ENCODE data around the gene SLCO2B1. TPM values are rescaled to one million over a fixed set of nuclear protein-coding genes. Genes with fewer than 3 reads are reported as not detected.

Gene SLCO2B1
- total RNA-seq, 2 donors from 2014 or later: 1.1 to 1.9 TPM

DNA sequence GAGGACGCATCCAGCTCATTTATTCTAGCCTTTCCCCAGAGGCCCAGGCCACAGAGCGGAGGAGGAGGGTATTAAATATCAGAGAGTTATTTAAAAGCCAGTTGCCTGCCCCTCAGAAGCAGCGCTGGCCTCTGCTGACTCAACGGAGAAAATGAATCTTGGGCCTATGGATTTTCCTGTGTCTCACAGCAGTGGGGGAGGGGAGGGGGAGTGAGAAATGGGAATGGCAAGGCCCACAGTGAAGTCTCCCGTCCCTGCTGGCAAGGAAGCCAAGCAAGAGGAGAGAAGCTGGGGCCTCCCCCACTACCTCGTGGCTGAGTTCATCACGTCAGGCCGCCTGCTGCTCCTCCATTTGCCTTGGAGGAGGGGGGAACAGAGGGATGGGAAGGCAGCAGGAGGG, 85.2 kb downstream of the SLCO2B1 start:
- Histone ChIP-seq H3K4me3 (ENCODE audit: low read length) (no peak overlapping the region), H3K36me3 (ENCODE audit: control insufficient read depth, insufficient read depth, low read length) (no peaks in the 10 kb centered on the region), H3K9ac (ENCODE audit: extremely low read depth, low read length, poor library complexity, severe bottlenecking) (no peak overlapping the region), H3K27ac (ENCODE audit: low read depth, low read length) (no peak overlapping the region), H3K4me1 (ENCODE audit: control insufficient read depth, insufficient read depth, low read length) (no peaks in the 10 kb centered on the region), H3K27me3 (ENCODE audit: control insufficient read depth, insufficient read depth, low read length, poor library complexity, severe bottlenecking) (peaks cover 41% of the 10 kb centered on the region), H3K9me3 (ENCODE audit: control insufficient read depth, low read length) (no peaks in the 10 kb centered on the region)
- Mint-ChIP-seq H3K4me3 (no peak overlapping the region), H3K27ac (no peak overlapping the region), H3K9me3 (no peaks in the 10 kb centered on the region), H3K4me1 (no peaks in the 10 kb centered on the region), H3K36me3 (ENCODE audit: low read depth) (no peaks in the 10 kb centered on the region), H3K27me3 (ENCODE audit: insufficient read depth) (peaks cover 49% of the 10 kb centered on the region)
- WGBS, 2 experiments (ENCODE audit: insufficient coverage in 1 of 2, insufficient read length in 1 of 2): 40 to 42% methylated on average over 6 to 8 of the region's 8 CpGs
- DNase-seq: peak; percentile 68
- TF ChIP-seq CTCF (conservative IDR thresholded peaks at IDR 0.05): no peak

- Mint-ChIP-seq H3K9me3 (no peaks in the 10 kb centered on the region), H3K4me3 (no peak overlapping the region), H3K27ac (no peak overlapping the region), H3K4me1 (no peaks in the 10 kb centered on the region), H3K36me3 (ENCODE audit: low read depth) (no peaks in the 10 kb centered on the region), H3K27me3 (ENCODE audit: insufficient read depth) (peaks cover 47% of the 10 kb centered on the region)
- peak; percentile 30 for DNase-seq
- Histone ChIP-seq H3K27ac (ENCODE audit: low read depth, low read length) (no peak overlapping the region), H3K9ac (ENCODE audit: extremely low read depth, low read length, poor library complexity, severe bottlenecking) (no peak overlapping the region), H3K36me3 (ENCODE audit: control insufficient read depth, insufficient read depth, low read length) (no peaks in the 10 kb centered on the region), H3K27me3 (ENCODE audit: control insufficient read depth, insufficient read depth, low read length, poor library complexity, severe bottlenecking) (peaks cover 48% of the 10 kb centered on the region), H3K4me3 (ENCODE audit: low read length) (no peak overlapping the region), H3K9me3 (ENCODE audit: control insufficient read depth, low read length) (no peaks in the 10 kb centered on the region), H3K4me1 (ENCODE audit: control insufficient read depth, insufficient read depth, low read length) (no peaks in the 10 kb centered on the region)
- no peak for TF ChIP-seq CTCF (conservative IDR thresholded peaks at IDR 0.05)
- 91 to 93% methylated on average over 3 to 8 of the region's 8 CpGs for WGBS, 2 experiments (ENCODE audit: insufficient coverage in 1 of 2, insufficient read length in 1 of 2)
Measured at GRCh38 chr11:75237050-75237449, 86.1 kb downstream of the SLCO2B1 start.

DNA sequence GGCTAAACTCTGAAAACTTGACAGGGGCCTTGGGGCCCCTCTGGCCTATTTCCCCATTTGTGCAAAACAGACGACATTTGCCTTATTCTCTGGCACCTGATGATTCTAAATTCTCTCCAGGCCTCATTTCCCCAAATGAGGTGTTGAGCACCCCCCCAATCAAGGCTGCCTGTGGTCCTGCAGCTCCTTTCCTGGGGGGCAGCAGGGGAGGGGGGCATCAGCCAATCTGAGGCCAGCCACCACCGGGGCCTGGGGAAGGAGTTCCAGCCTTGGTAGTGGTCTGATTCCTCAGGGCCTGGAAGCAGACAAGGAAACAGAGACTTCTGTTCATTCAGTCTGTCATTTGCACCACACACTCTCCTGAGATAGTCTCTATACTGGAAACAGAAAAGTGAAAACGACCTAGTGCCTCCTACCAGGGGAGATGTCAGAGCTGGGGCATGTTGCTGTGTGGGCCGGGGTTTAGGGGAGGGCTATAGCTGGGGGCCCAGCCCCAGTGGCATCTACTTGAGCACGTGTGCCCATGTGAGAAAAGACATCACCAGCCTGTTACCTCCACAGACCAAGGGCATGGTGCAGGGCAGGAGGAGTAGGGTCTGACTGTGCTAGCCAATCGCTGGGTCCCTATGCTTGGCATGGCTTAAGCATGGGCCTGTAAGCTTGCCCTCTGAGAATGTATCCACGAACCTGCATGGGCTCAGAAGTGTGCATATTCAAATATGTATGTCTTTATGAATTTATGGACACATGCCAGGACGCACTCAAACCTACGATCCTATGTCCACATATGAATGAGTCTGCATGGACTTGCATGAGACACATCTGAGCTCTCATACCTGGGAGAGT, 87.9 kb downstream of the SLCO2B1 start:
- Histone ChIP-seq H3K4me1 (ENCODE audit: control insufficient read depth, insufficient read depth, low read length) (peaks cover 4% of the 10 kb centered on the region), H3K36me3 (ENCODE audit: control insufficient read depth, insufficient read depth, low read length) (no peaks in the 10 kb centered on the region), H3K27me3 (ENCODE audit: control insufficient read depth, insufficient read depth, low read length, poor library complexity, severe bottlenecking) (peaks cover 65% of the 10 kb centered on the region), H3K27ac (ENCODE audit: low read depth, low read length) (no peak overlapping the region), H3K4me3 (ENCODE audit: low read length) (no peak overlapping the region), H3K9me3 (ENCODE audit: control insufficient read depth, low read length) (no peaks in the 10 kb centered on the region), H3K9ac (ENCODE audit: extremely low read depth, low read length, poor library complexity, severe bottlenecking) (no peak overlapping the region)
- no peak overlapping the region for H3K4me3 Mint-ChIP-seq
- peaks cover 65% of the 10 kb centered on the region for H3K27me3 Mint-ChIP-seq (ENCODE audit: insufficient read depth)
- H3K4me1 Mint-ChIP-seq: peaks cover 4% of the 10 kb centered on the region
- WGBS, 2 experiments (ENCODE audit: insufficient coverage in 1 of 2, insufficient read length in 1 of 2): 83 to 87% methylated on average over 7 to 9 of the region's 9 CpGs
- TF ChIP-seq CTCF (conservative IDR thresholded peaks at IDR 0.05): no peak
- peak; percentile 38 for DNase-seq
- H3K27ac Mint-ChIP-seq: no peak overlapping the region
- H3K36me3 Mint-ChIP-seq (ENCODE audit: low read depth): no peaks in the 10 kb centered on the region
- no peaks in the 10 kb centered on the region for H3K9me3 Mint-ChIP-seq
